Esophagus muscularis mucosa (tissue), 4 donors: ENCODE data around the gene NXF2. TPM values are rescaled to one million over a fixed set of nuclear protein-coding genes. Genes with fewer than 3 reads are reported as not detected.
"Not testable (repeated sequence)": the region's sequence is repeated elsewhere in the genome, so short reads cannot be mapped to it uniquely, and the experiment has no call there.

Experiments
- DNase-seq: peaks from one replicate; pipeline ENCODE4 v3.0.0-alpha.2; 2017; ENCODE audit errors: extremely low spot score
- H3K27ac ChIP-seq, 4 donors: fragments of 200-600 bp; sonication (generic); replicated peaks in 1 of 4; 1 replicate in 3 of 4; 2 replicates in 1 of 4; pipeline ENCODE4 v1.5.1; 2016 to 2019; ENCODE audit warnings: mild to moderate bottlenecking in 1 of 4
- H3K27me3 ChIP-seq, 4 donors: fragments of 200-600 bp; sonication (generic); one replicate each; pipeline versions ENCODE4 v1.5.1 to v1.6.0; 2016 to 2019
- H3K36me3 ChIP-seq, 4 donors: fragments of 200-600 bp; sonication (generic); one replicate each; pipeline ENCODE4 v1.5.1; 2016 to 2019
- H3K4me1 ChIP-seq, 4 donors: fragments of 200-600 bp; sonication (generic); one replicate each; pipeline ENCODE4 v1.5.1; 2016 to 2019
- H3K4me3 ChIP-seq, 4 donors: fragments of 200-600 bp; sonication (generic); 1 replicate in 2 of 4; 2 replicates in 2 of 4; pipeline ENCODE4 v1.5.1; 2016 to 2019; ENCODE audit warnings: mild to moderate bottlenecking in 4 of 4, moderate library complexity in 1 of 4
- H3K9me3 ChIP-seq, 4 donors: fragments of 200-600 bp; sonication (generic); 1 replicate in 3 of 4; 2 replicates in 1 of 4; pipeline ENCODE4 v1.5.1; 2016 to 2019
- CTCF ChIP-seq, 3 experiments: fragments of 200-600 bp in 2 of 3; fragments of 450-650 bp in 1 of 3; sonication (generic) in 2 of 3; IDR thresholded peaks; one replicate each; pipeline ENCODE4 v1.5.1; 2017 to 2019; ENCODE audit warnings: antibody characterized with exemption in 3 of 3, mild to moderate bottlenecking in 2 of 3, moderate library complexity in 1 of 3
- EP300 ChIP-seq: sonication (generic); formaldehyde crosslinking; IDR thresholded peaks from one replicate; pipeline ENCODE4 v1.6.1; 2017; ENCODE audit warnings: antibody characterized with exemption
- POLR2A ChIP-seq: fragments of 450-650 bp; IDR thresholded peaks from one replicate; pipeline ENCODE4 v1.6.1; 2017; ENCODE audit warnings: antibody characterized with exemption, moderate library complexity, mild to moderate bottlenecking, low read depth
- POLR2AphosphoS5 ChIP-seq, 2 donors: sonication (generic); formaldehyde crosslinking; IDR thresholded peaks; one replicate each; pipeline ENCODE4 v1.6.1; 2017; ENCODE audit warnings: antibody characterized with exemption in 2 of 2
- WGBS: methylation state at CpG from one replicate; pipeline ENCODE4 v1.1.5; 2018; 5-methylcytosine and 5-hydroxymethylcytosine counted together
- intact Hi-C: fragments of 100-400 bp; cut with DNase I; formaldehyde crosslinking; loops from one replicate; pipeline ENCODE4 v1.15.1; 2023
- total RNA-seq, 4 donors: library from RNA; depleted of rRNA; stranded (reverse); fragments of >200 nt; gene quantifications; one replicate each; pipeline versions ENCODE4 v1.1.0 to v1.2.1, GENCODE V29; 2016

Gene NXF2, protein sequence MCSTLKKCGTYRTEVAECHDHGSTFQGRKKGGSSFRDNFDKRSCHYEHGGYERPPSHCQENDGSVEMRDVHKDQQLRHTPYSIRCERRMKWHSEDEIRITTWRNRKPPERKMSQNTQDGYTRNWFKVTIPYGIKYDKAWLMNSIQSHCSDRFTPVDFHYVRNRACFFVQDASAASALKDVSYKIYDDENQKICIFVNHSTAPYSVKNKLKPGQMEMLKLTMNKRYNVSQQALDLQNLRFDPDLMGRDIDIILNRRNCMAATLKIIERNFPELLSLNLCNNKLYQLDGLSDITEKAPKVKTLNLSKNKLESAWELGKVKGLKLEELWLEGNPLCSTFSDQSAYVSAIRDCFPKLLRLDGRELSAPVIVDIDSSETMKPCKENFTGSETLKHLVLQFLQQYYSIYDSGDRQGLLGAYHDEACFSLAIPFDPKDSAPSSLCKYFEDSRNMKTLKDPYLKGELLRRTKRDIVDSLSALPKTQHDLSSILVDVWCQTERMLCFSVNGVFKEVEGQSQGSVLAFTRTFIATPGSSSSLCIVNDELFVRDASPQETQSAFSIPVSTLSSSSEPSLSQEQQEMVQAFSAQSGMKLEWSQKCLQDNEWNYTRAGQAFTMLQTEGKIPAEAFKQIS
- not detected for total RNA-seq

GRCh38 chrX:102246893-102247292 is at the start of gene NXF2:
Gene NXF2 (plus strand): TSS chrX:102247167. CDS start chrX:102307079, 59,912 bp downstream.
- H3K4me1 ChIP-seq, DNase-seq, intact Hi-C loops, H3K36me3 ChIP-seq, H3K4me3 ChIP-seq, H3K27me3 ChIP-seq, H3K27ac ChIP-seq, H3K9me3 ChIP-seq: not testable (repeated sequence)
- no CpG with 5 or more reads among the region's 9 CpGs for WGBS

DNA sequence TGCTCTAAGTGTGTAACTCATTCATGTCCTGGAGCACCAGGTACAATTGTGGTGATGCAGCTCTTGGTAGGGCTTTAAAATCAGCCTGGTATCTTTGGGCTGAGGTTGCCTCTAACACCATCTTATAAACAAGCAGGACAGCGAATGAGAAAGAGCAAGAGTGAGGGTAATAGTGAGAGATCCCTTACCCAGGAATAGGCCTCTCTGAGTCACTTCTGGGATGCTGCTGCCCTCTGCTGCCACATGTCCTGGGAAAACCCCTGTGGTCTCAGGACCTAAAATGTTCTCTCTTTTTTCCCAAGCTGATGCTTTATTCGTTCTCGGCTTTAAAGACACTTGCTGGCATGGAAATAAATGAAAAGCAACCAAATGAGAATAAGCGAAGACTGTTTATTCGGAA is 39.0 kb upstream of the NXF2 start:
- H3K36me3 ChIP-seq, H3K27me3 ChIP-seq, H3K27ac ChIP-seq, H3K4me3 ChIP-seq, DNase-seq, H3K4me1 ChIP-seq, H3K9me3 ChIP-seq, intact Hi-C loops: not testable (repeated sequence)
- WGBS = no CpG with 5 or more reads among the region's 5 CpGs

- no CpG with 5 or more reads among the region's 15 CpGs for WGBS
Observed at GRCh38 chrX:102214986-102215385, 32.0 kb upstream of the NXF2 start, which contains the start of gene TCP11X1. Gene TCP11X1 (plus strand): TSS chrX:102215301.

DNA sequence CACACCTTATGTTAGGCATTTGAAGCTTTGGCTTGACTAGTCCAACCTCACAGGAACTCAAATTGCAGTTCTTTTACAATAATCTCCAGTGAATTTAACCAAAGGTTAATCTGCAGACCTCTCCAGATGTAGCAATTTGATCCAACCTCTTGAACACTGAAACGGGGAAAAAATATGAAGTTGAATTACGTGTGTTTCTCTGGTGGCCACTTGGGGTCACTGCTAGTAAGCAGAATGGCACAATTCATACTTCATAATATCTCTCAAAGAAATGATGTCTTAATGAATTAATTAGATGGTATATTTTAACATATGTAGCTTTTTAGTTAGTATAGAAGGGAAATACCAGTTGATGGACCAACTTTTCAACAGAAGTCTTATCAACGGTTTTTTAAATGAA is 30.5 kb upstream of the NXF2 start:
- H3K27ac ChIP-seq, DNase-seq, H3K27me3 ChIP-seq, intact Hi-C loops, H3K9me3 ChIP-seq, H3K36me3 ChIP-seq, H3K4me1 ChIP-seq, H3K4me3 ChIP-seq: not testable (repeated sequence)
- WGBS = no CpG with 5 or more reads among the region's 3 CpGs

More at GRCh38 chrX:102214986-102215385, 32.0 kb upstream of the NXF2 start, which contains the start of gene TCP11X1:
- H3K9me3 ChIP-seq, H3K4me3 ChIP-seq, intact Hi-C loops, H3K36me3 ChIP-seq, H3K27me3 ChIP-seq, DNase-seq, H3K4me1 ChIP-seq, H3K27ac ChIP-seq: not testable (repeated sequence)

DNA sequence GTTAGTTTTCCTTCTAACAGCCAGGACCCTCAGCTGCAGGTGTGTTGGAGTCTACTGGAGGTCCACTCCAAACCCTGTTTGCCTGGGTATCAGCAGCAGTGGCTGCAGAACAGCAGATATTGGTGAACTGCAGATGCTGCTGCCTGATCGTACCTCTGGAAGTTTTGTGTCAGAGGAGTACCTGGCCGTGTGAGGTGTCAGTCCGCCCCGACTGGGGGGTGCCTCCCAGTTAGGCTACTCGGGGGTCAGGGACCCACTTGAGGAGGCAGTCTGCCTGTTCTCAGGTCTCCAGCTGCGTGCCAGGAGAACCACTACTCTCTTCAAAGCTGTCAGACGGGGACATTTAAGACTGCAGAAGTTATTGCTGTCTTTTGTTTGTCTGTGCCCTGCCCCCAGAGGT is 11.3 kb upstream of the NXF2 start:
- H3K27ac ChIP-seq, H3K9me3 ChIP-seq, H3K4me3 ChIP-seq, intact Hi-C loops, H3K4me1 ChIP-seq, H3K36me3 ChIP-seq, H3K27me3 ChIP-seq, DNase-seq: not testable (repeated sequence)
- no CpG with 5 or more reads among the region's 7 CpGs for WGBS

GRCh38 chrX:102240265-102240664 is 6.7 kb upstream of the NXF2 start:
- H3K4me3 ChIP-seq, DNase-seq, H3K36me3 ChIP-seq, H3K4me1 ChIP-seq, H3K27me3 ChIP-seq, intact Hi-C loops, H3K9me3 ChIP-seq, H3K27ac ChIP-seq: not testable (repeated sequence)
- WGBS = no CpG with 5 or more reads among the region's 15 CpGs

- H3K36me3 ChIP-seq, DNase-seq, H3K4me3 ChIP-seq, H3K27ac ChIP-seq, H3K4me1 ChIP-seq, H3K9me3 ChIP-seq, intact Hi-C loops, H3K27me3 ChIP-seq: not testable (repeated sequence)
- no CpG with 5 or more reads among the region's 4 CpGs for WGBS
Observed at GRCh38 chrX:102272231-102272630, 25.3 kb downstream of the NXF2 start.

- 13% methylated on average over 1 of the region's 4 CpGs for WGBS
- TF ChIP-seq POLR2A = no peak
- TF ChIP-seq EP300 = no peak
- TF ChIP-seq CTCF (IDR thresholded peaks at IDR 0.05) = no peak
- TF ChIP-seq POLR2AphosphoS5 (IDR thresholded peaks at IDR 0.05) = no peak
- intact Hi-C loops = no loop called here
- no peak overlapping the region for H3K27ac ChIP-seq
- H3K9me3 ChIP-seq = no peaks in the 10 kb centered on the region
- H3K36me3 ChIP-seq = no peaks in the 10 kb centered on the region
- no peak overlapping the region for H3K4me3 ChIP-seq
- H3K27me3 ChIP-seq = peaks cover 0 to 8% (median 0%) of the 10 kb centered on the region in 4 donors
- no peak for DNase-seq
- no peaks in the 10 kb centered on the region for H3K4me1 ChIP-seq
Observed at GRCh38 chrX:102338162-102338561, 91.2 kb downstream of the NXF2 start.
